WTC11 (cell line): Measurements from ENCODE around the gene LAMA2. TPM values are rescaled to one million over a fixed set of nuclear protein-coding genes. Genes with fewer than 3 reads are reported as not detected.

Experiments used
- ATAC-seq: fragments of 200-7000 bp; cut with Tn5 transposase; 2 replicates; pipeline ENCODE4 v1.10.0; 2021; ENCODE audit warnings: mild to moderate bottlenecking, moderate library complexity
- CTCF ChIA-PET: fragments of 300-600 bp; sonication (Branson Sonifier 250); formaldehyde crosslinking; loops from one replicate; lab custom pipeline; 2021; ENCODE audit warnings: antibody characterized with exemption; lab: Charles Lee
- POLR2A ChIA-PET: fragments of 350-600 bp; sonication (Branson Sonifier 250); formaldehyde crosslinking; loops from one replicate; lab custom pipeline; 2021; ENCODE audit warnings: antibody characterized with exemption; lab: Charles Lee
- DNase-seq: peaks from one replicate; pipeline ENCODE4 v3.0.0; 2021; ENCODE audit warnings: low spot score
- H3K27ac Mint-ChIP-seq: 2 replicates; pipeline ENCODE4 v1.8.0; 2021; ENCODE audit warnings: mixed read lengths
- H3K27me3 Mint-ChIP-seq: 2 replicates; pipeline ENCODE4 v1.8.0; 2021; ENCODE audit warnings: low read depth, mild to moderate bottlenecking, moderate library complexity, mixed read lengths
- H3K36me3 Mint-ChIP-seq: 2 replicates; pipeline ENCODE4 v1.8.0; 2021; ENCODE audit warnings: mixed read lengths
- H3K4me1 Mint-ChIP-seq: 2 replicates; pipeline ENCODE4 v1.8.0; 2022; ENCODE audit warnings: mixed read lengths
- H3K4me3 Mint-ChIP-seq: 2 replicates; pipeline ENCODE4 v1.8.0; 2021; ENCODE audit warnings: mild to moderate bottlenecking, moderate library complexity, mixed read lengths
- H3K9me3 Mint-ChIP-seq: 2 replicates; pipeline ENCODE4 v1.8.0; 2021; ENCODE audit warnings: mixed read lengths
- FOXJ3 ChIP-seq: sonication (generic); formaldehyde crosslinking; IDR thresholded peaks from 2 replicates; pipeline ENCODE4 v1.9.0; 2021; ENCODE audit warnings: missing genetic modification reagents, mild to moderate bottlenecking, borderline replicate concordance
- FOXP1 ChIP-seq: sonication (generic); formaldehyde crosslinking; IDR thresholded peaks from 2 replicates; pipeline ENCODE4 v1.8.0; 2022; ENCODE audit warnings: missing genetic modification reagents, mild to moderate bottlenecking, moderate library complexity, borderline replicate concordance
- KAT7 ChIP-seq: sonication (generic); formaldehyde crosslinking; IDR thresholded peaks from 2 replicates; pipeline ENCODE4 v1.8.1; 2023; ENCODE audit warnings: missing genetic modification reagents, mild to moderate bottlenecking, borderline replicate concordance
- NFATC4 ChIP-seq: fragments of 250-450 bp; sonication (Bioruptor Pico); IDR thresholded peaks from 2 replicates; pipeline ENCODE4 v1.9.0; 2021; ENCODE audit warnings: mild to moderate bottlenecking
- NFE2L1 ChIP-seq: sonication (generic); formaldehyde crosslinking; IDR thresholded peaks from 2 replicates; pipeline ENCODE4 v1.8.1; 2023; ENCODE audit warnings: missing genetic modification reagents
- NFYB ChIP-seq: sonication (generic); formaldehyde crosslinking; conservative IDR thresholded peaks from 2 replicates; pipeline ENCODE4 v1.8.0; 2022; ENCODE audit warnings: low read depth, missing genetic modification reagents
- NR2C2 ChIP-seq: sonication (generic); formaldehyde crosslinking; IDR thresholded peaks from 2 replicates; pipeline ENCODE4 v1.8.0; 2022; ENCODE audit warnings: mild to moderate bottlenecking, missing genetic modification reagents
- NR3C1 ChIP-seq: sonication (generic); formaldehyde crosslinking; conservative IDR thresholded peaks from 2 replicates; pipeline ENCODE4 v1.8.1; 2023; ENCODE audit warnings: low read depth, mild to moderate bottlenecking, missing genetic modification reagents
- RORB ChIP-seq: fragments of 250-450 bp; sonication (Bioruptor Pico); IDR thresholded peaks from 2 replicates; pipeline ENCODE4 v1.9.0; 2021; ENCODE audit warnings: mild to moderate bottlenecking
- TCF7 ChIP-seq: sonication (generic); formaldehyde crosslinking; IDR thresholded peaks from 2 replicates; pipeline ENCODE4 v1.8.0; 2022; ENCODE audit warnings: mild to moderate bottlenecking, low read depth, missing genetic modification reagents, moderate library complexity
- ZNF396 ChIP-seq: fragments of 250-450 bp; sonication (Bioruptor Pico); IDR thresholded peaks from 2 replicates; pipeline ENCODE4 v1.8.0; 2021; ENCODE audit warnings: mild to moderate bottlenecking, moderate library complexity, borderline replicate concordance
- ZNF416 ChIP-seq: fragments of 250-450 bp; sonication (Bioruptor Pico); IDR thresholded peaks from 2 replicates; pipeline ENCODE4 v1.9.0; 2021; ENCODE audit warnings: mild to moderate bottlenecking, inconsistent platforms
- ZNF423 ChIP-seq: fragments of 250-450 bp; sonication (Bioruptor Pico); IDR thresholded peaks from 2 replicates; pipeline ENCODE4 v2.1.2; 2022; ENCODE audit warnings: mild to moderate bottlenecking, moderate library complexity
- total RNA-seq: library from RNA; stranded (reverse); gene quantifications from 3 replicates; pipeline ENCODE4 v1.2.3, GENCODE V29; 2021
- TF ChIP-seq, protein P1 (sequence below): sonication (generic); formaldehyde crosslinking; IDR thresholded peaks from 2 replicates; pipeline ENCODE4 v1.8.1; 2022; ENCODE audit warnings: low read depth, missing genetic modification reagents, borderline replicate concordance
- TF ChIP-seq, protein P2 (sequence below): sonication (generic); formaldehyde crosslinking; IDR thresholded peaks from 2 replicates; pipeline ENCODE4 v1.8.0; 2023; ENCODE audit warnings: missing genetic modification reagents
- TF ChIP-seq, protein P3 (sequence below): sonication (generic); formaldehyde crosslinking; IDR thresholded peaks from 2 replicates; pipeline ENCODE4 v1.8.0; 2022; ENCODE audit warnings: missing genetic modification reagents
- TF ChIP-seq, protein P4 (sequence below): sonication (generic); formaldehyde crosslinking; conservative IDR thresholded peaks from 2 replicates; pipeline ENCODE4 v1.8.1; 2023; ENCODE audit warnings: mild to moderate bottlenecking, low read depth, missing genetic modification reagents, moderate library complexity
- TF ChIP-seq, protein P5 (sequence below): fragments of 250-450 bp; sonication (Bioruptor Pico); IDR thresholded peaks from 2 replicates; pipeline ENCODE4 v1.9.0; 2021; ENCODE audit warnings: mild to moderate bottlenecking
- TF ChIP-seq, protein P6 (sequence below): sonication (generic); formaldehyde crosslinking; IDR thresholded peaks from 2 replicates; pipeline ENCODE4 v1.8.1; 2022; ENCODE audit warnings: missing genetic modification reagents, borderline replicate concordance
- TF ChIP-seq, protein P7 (sequence below): sonication (generic); formaldehyde crosslinking; conservative IDR thresholded peaks from 2 replicates; pipeline ENCODE4 v1.8.1; 2022; ENCODE audit warnings: mild to moderate bottlenecking, missing genetic modification reagents

LAMA2 gene
- total RNA-seq, 1 experiment from 2014 or later, result 6.6 TPM

DNA sequence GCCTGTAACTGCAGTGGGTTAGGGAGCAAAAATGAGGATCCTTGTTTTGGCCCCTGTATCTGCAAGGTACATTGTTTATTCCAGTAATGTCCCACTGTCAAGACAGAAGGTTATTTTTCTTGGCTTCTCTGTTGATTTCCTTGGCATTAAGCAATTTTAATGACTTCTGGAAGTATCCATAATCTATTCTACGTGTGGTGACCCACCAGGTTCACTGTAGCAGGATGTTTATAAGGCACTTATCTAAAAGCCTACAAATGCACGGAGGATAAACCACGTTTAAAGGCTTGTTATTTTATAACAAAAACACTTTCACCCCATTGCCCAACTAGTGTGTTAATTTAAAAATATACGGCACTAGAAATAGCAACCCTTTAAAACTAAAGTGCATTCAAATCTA, 294.9 kb downstream of the LAMA2 start (continued):
- TF ChIP-seq TCF7 (CRISPR knock-in tag), result no peak
- no peak for TF ChIP-seq FOXP1 (CRISPR knock-in tag)
- no peak for TF ChIP-seq ZNF416 (CRISPR knock-in tag)
- TF ChIP-seq NR3C1, result no peak
- TF ChIP-seq NFYB, result no peak

DNA sequence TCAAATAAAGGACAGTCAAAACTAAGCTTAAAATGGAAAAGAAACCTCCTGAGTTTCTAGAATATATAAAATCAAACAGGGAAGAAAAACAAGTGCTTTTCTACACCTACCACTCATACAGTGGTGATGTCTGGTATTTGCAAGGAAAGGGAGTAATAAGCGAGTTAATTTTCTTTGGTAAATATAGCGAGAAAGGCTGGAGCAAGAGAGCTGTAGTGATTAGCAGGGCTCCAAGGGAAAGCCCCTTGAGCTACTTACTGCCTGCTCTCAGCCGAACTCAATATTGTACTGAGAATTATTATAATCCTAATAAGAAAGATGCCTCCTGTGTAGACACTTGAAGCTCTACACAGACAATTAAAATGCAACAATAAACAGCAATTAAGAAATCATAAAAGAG, 296.3 kb downstream of the LAMA2 start:
- DNase-seq, result no peak

DNA sequence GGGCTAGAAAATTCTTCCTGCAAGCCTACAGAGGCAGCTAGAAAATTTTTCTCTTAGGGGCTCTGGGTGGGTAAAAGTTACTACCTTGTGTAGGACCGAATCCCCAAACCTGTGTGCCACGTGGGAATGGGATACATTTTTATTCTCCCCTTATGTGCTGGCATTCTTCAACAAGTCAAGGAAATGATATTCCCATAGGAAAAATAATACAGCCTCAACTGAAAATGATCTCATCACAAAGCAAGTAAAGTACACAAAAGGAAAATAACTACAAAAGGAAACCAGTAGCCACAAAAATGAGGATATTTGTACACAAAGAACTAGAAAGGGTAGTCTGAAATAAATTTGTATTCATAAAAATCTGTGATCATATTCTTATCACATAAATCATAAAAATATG, 298.1 kb downstream of the LAMA2 start:
- DNase-seq, result no peak
- ChIA-PET POLR2A (no interaction called here), CTCF (no interaction called here)
- H3K27me3 Mint-ChIP-seq, result no peaks in the 10 kb centered on the region
- H3K9me3 Mint-ChIP-seq, result no peaks in the 10 kb centered on the region
- H3K4me1 Mint-ChIP-seq, result peaks cover 6% of the 10 kb centered on the region
- H3K36me3 Mint-ChIP-seq, result no peaks in the 10 kb centered on the region
- H3K27ac Mint-ChIP-seq, result no peak overlapping the region
- ATAC-seq, result no peak
- no peak overlapping the region for H3K4me3 Mint-ChIP-seq
- TF ChIP-seq NFATC4 (no peak), KAT7 (CRISPR knock-in tag) (no peak), NR2C2 (CRISPR knock-in tag) (no peak)
- TF ChIP-seq, protein P1, sequence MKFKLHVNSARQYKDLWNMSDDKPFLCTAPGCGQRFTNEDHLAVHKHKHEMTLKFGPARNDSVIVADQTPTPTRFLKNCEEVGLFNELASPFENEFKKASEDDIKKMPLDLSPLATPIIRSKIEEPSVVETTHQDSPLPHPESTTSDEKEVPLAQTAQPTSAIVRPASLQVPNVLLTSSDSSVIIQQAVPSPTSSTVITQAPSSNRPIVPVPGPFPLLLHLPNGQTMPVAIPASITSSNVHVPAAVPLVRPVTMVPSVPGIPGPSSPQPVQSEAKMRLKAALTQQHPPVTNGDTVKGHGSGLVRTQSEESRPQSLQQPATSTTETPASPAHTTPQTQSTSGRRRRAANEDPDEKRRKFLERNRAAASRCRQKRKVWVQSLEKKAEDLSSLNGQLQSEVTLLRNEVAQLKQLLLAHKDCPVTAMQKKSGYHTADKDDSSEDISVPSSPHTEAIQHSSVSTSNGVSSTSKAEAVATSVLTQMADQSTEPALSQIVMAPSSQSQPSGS (CRISPR knock-in tag), result no peak
- TF ChIP-seq, protein P2, sequence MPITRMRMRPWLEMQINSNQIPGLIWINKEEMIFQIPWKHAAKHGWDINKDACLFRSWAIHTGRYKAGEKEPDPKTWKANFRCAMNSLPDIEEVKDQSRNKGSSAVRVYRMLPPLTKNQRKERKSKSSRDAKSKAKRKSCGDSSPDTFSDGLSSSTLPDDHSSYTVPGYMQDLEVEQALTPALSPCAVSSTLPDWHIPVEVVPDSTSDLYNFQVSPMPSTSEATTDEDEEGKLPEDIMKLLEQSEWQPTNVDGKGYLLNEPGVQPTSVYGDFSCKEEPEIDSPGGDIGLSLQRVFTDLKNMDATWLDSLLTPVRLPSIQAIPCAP (CRISPR knock-in tag), result no peak
- TF ChIP-seq, protein P3, sequence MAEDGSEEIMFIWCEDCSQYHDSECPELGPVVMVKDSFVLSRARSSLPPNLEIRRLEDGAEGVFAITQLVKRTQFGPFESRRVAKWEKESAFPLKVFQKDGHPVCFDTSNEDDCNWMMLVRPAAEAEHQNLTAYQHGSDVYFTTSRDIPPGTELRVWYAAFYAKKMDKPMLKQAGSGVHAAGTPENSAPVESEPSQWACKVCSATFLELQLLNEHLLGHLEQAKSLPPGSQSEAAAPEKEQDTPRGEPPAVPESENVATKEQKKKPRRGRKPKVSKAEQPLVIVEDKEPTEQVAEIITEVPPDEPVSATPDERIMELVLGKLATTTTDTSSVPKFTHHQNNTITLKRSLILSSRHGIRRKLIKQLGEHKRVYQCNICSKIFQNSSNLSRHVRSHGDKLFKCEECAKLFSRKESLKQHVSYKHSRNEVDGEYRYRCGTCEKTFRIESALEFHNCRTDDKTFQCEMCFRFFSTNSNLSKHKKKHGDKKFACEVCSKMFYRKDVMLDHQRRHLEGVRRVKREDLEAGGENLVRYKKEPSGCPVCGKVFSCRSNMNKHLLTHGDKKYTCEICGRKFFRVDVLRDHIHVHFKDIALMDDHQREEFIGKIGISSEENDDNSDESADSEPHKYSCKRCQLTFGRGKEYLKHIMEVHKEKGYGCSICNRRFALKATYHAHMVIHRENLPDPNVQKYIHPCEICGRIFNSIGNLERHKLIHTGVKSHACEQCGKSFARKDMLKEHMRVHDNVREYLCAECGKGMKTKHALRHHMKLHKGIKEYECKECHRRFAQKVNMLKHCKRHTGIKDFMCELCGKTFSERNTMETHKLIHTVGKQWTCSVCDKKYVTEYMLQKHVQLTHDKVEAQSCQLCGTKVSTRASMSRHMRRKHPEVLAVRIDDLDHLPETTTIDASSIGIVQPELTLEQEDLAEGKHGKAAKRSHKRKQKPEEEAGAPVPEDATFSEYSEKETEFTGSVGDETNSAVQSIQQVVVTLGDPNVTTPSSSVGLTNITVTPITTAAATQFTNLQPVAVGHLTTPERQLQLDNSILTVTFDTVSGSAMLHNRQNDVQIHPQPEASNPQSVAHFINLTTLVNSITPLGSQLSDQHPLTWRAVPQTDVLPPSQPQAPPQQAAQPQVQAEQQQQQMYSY (CRISPR knock-in tag), result no peak

More for the DNA sequence above, 296.3 kb downstream of the LAMA2 start:
- Mint-ChIP-seq H3K27ac (no peak overlapping the region), H3K36me3 (no peaks in the 10 kb centered on the region), H3K4me3 (no peak overlapping the region), H3K27me3 (no peaks in the 10 kb centered on the region), H3K4me1 (peaks cover 7% of the 10 kb centered on the region), H3K9me3 (no peaks in the 10 kb centered on the region)
- TF ChIP-seq, protein P2 (CRISPR knock-in tag), result no peak
- TF ChIP-seq, protein P4, sequence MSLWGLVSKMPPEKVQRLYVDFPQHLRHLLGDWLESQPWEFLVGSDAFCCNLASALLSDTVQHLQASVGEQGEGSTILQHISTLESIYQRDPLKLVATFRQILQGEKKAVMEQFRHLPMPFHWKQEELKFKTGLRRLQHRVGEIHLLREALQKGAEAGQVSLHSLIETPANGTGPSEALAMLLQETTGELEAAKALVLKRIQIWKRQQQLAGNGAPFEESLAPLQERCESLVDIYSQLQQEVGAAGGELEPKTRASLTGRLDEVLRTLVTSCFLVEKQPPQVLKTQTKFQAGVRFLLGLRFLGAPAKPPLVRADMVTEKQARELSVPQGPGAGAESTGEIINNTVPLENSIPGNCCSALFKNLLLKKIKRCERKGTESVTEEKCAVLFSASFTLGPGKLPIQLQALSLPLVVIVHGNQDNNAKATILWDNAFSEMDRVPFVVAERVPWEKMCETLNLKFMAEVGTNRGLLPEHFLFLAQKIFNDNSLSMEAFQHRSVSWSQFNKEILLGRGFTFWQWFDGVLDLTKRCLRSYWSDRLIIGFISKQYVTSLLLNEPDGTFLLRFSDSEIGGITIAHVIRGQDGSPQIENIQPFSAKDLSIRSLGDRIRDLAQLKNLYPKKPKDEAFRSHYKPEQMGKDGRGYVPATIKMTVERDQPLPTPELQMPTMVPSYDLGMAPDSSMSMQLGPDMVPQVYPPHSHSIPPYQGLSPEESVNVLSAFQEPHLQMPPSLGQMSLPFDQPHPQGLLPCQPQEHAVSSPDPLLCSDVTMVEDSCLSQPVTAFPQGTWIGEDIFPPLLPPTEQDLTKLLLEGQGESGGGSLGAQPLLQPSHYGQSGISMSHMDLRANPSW (CRISPR knock-in tag), result no peak
- no peak for TF ChIP-seq RORB (CRISPR knock-in tag)
- TF ChIP-seq ZNF423, result no peak
- TF ChIP-seq, protein P5, sequence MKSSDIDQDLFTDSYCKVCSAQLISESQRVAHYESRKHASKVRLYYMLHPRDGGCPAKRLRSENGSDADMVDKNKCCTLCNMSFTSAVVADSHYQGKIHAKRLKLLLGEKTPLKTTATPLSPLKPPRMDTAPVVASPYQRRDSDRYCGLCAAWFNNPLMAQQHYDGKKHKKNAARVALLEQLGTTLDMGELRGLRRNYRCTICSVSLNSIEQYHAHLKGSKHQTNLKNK (CRISPR knock-in tag), result no peak
- no peak for TF ChIP-seq NFE2L1 (CRISPR knock-in tag)
- no peak for TF ChIP-seq ZNF396 (CRISPR knock-in tag)
- no peak for TF ChIP-seq FOXJ3 (CRISPR knock-in tag)
- TF ChIP-seq, protein P6, sequence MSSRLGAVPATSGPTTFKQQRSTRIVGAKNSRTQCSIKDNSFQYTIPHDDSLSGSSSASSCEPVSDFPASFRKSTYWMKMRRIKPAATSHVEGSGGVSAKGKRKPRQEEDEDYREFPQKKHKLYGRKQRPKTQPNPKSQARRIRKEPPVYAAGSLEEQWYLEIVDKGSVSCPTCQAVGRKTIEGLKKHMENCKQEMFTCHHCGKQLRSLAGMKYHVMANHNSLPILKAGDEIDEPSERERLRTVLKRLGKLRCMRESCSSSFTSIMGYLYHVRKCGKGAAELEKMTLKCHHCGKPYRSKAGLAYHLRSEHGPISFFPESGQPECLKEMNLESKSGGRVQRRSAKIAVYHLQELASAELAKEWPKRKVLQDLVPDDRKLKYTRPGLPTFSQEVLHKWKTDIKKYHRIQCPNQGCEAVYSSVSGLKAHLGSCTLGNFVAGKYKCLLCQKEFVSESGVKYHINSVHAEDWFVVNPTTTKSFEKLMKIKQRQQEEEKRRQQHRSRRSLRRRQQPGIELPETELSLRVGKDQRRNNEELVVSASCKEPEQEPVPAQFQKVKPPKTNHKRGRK (CRISPR knock-in tag), result no peak
- TF ChIP-seq, protein P7, sequence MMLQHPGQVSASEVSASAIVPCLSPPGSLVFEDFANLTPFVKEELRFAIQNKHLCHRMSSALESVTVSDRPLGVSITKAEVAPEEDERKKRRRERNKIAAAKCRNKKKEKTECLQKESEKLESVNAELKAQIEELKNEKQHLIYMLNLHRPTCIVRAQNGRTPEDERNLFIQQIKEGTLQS (CRISPR knock-in tag), result no peak
- TF ChIP-seq, protein P1 (CRISPR knock-in tag), result no peak
- CTCF ChIA-PET, result no interaction called here
- no peak for ATAC-seq
- POLR2A ChIA-PET, result no interaction called here
